DOHH2 (cell line): ENCODE measurements around the gene PROK1.

Experiments
- EZH2phosphoT487 ChIP-seq: fragments of 200-600 bp; sonication (generic); IDR thresholded peaks from 2 replicates; pipeline ENCODE4 v1.6.1; 2017; ENCODE audit warnings: borderline replicate concordance, mild to moderate bottlenecking, antibody characterized with exemption, low read length, moderate library complexity, mixed read lengths
- TF ChIP-seq, protein P1 (sequence below): fragments of 200-600 bp; sonication (generic); IDR thresholded peaks from one replicate; pipeline ENCODE4 v1.5.1; 2014; ENCODE audit warnings: antibody characterized with exemption, mild to moderate bottlenecking, low read depth, low read length; ENCODE audit not compliant: poor library complexity, severe bottlenecking

DNA sequence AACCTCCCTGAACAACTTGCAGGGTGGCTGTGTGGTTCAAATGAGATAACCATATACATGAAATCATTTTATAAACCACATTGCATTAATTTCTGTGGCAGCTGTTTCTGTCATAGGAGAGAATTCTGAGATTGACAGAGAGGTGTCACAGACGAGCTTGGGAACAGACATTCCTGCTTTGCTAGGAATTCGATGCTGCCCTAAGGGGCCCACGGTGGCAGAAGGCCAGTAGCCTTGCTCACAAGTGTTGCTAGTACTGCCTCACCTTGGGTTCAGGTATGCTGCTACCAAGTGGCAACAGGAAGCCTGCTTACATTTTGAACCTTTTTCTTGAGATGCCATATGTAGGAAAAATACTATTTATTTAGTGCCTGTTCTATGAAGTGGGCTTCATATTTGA, 54.6 kb downstream of the PROK1 start:
- TF ChIP-seq, protein P1, sequence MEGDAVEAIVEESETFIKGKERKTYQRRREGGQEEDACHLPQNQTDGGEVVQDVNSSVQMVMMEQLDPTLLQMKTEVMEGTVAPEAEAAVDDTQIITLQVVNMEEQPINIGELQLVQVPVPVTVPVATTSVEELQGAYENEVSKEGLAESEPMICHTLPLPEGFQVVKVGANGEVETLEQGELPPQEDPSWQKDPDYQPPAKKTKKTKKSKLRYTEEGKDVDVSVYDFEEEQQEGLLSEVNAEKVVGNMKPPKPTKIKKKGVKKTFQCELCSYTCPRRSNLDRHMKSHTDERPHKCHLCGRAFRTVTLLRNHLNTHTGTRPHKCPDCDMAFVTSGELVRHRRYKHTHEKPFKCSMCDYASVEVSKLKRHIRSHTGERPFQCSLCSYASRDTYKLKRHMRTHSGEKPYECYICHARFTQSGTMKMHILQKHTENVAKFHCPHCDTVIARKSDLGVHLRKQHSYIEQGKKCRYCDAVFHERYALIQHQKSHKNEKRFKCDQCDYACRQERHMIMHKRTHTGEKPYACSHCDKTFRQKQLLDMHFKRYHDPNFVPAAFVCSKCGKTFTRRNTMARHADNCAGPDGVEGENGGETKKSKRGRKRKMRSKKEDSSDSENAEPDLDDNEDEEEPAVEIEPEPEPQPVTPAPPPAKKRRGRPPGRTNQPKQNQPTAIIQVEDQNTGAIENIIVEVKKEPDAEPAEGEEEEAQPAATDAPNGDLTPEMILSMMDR = no peak
- no peak for TF ChIP-seq EZH2phosphoT487
